Nucleus accumbens (tissue), 56 donors: Measurements from ENCODE around the gene CTNNA2.
"Not testable (repeated sequence)": the region's sequence is repeated elsewhere in the genome, so short reads cannot be mapped to it uniquely, and the experiment has no call there.

Source experiments
- DNase-seq, 56 donors: peaks; one replicate each; lab custom pipeline; 2025; lab: John Stamatoyannopoulos, UW

CTNNA2 gene

DNA sequence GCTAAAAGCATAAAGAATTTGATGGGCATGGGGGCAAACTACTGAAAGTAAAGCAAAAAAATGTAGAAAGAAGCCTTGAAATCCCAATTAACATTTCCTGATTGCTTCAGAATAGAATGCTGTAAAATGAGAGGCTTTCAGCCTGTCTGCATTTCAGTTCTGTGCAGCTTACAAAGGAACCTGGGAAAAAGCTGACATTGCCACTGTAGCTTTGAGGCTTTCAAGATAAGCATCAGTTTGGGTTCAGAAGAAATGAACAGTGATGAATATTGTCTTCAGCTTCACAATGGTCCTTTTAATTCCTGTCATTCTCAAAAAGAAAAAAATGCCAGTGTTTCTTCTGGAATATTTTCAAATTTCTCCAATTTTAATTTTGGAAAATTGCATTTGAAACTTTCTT is 549.0 kb downstream of the CTNNA2 start:
- DNase-seq: no peak

DNA sequence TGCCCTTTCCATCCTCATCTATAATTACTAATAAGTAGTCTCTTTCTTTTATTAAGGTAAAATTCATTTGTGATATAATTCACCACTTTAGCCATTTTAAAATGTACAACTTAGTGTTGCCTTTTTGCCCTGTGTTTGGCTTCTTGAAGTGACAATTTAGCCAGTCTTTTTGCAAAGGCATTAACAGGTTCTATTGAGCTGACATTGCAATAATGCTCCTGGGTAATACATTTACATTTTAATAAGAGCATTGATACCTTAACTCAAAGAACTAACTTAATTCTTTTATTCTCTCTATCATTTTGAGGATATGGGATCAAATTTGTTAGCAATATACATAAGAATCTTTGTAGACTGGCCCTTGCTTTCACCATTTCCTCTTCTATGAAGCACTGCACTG is 549.4 kb downstream of the CTNNA2 start:
- no peak for DNase-seq

DNA sequence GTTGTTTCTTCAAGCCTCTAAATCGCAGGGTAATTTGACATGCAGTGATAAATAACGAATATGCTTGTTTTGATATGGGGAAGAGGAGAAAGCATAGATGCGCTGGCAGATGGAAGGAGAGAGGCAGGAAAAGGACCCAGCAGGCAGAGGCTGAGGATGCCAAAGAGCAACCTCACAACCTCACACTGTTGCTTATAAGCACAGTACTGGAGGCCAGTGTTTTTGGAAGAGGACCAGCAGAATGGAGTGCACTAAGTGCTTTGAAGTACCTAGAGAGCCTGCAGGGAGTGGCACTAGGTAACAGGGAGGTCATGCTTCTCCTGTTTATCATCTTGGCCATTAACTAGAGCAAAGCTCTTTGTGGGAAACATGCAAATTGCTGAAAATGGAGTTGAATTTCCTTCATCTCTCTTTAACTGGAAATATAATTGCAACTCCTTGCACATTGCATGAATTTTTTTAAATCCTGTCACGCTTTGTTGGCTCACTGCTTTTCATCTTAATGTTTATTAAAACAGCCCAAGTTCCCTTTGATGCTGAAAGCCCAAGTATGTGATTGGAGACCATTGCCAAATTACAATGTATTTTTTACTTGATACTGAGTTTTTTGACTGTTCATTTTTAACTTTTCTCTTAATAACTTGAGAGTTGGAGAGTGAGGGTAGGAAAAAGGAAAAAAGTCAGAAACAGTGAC is 555.3 kb downstream of the CTNNA2 start:
- no peak for DNase-seq

DNA sequence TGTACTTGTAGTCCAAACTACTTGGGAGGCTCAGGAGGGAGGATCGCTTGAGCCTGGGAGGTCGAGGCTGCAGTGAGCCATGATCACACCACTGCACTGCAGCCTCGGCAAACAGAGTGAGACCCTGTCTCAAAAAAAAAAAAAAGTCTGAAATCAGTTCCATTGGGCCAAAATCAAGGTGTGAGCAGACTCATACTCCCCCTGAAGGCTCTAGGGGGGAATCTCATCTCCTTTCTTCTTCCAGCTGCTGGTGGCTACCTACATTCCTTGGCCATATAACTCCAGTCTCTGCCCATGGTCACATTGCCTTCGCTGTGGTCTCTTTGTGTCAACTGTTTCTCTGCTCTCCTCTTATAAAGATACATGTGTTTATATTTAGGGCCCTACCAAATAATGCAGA is 557.7 kb downstream of the CTNNA2 start:
- no peak for DNase-seq

DNA sequence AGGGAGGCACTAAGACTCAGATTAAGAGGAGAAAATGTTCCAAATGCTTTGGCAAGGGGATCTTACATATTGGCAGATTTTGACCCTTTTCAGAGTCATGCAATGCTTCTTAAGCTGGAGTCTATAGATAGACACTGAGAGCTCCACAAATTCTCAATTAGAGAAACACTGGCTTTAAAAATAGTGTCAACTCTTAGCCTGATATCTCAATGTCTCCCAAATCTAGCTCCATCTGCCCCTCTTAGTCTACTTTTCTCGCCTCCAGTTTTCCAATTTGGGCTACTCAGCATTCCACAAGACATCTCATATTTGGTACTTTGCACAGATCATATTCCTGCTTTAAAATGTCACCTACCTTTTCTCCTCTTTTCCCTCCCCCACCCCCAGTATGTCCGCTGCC is 559.1 kb downstream of the CTNNA2 start:
- DNase-seq: no peak

DNA sequence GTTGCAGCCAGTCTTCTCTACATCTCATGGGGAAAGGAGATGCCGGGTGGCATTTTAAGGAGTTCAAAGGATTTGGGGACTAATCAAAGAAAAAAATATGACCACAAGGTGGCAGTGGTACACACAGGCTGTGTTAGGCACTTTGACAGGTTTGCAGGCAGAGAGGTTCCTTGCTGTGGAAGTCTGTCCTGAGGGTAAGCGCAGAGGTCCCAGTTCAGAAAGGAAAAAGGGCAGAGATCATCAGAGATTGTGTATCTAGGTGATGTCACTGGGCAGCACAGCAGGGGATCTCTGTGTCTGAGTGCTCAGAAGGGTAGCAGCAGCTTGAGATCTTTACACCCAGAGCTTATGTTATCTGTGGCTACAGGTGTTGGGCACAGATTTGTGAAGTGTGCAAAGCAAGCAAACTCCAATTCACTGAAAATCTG is 560.3 kb downstream of the CTNNA2 start:
- DNase-seq: peak in 35 of 56 donors; percentile 1 to 66 (median 18)

DNA sequence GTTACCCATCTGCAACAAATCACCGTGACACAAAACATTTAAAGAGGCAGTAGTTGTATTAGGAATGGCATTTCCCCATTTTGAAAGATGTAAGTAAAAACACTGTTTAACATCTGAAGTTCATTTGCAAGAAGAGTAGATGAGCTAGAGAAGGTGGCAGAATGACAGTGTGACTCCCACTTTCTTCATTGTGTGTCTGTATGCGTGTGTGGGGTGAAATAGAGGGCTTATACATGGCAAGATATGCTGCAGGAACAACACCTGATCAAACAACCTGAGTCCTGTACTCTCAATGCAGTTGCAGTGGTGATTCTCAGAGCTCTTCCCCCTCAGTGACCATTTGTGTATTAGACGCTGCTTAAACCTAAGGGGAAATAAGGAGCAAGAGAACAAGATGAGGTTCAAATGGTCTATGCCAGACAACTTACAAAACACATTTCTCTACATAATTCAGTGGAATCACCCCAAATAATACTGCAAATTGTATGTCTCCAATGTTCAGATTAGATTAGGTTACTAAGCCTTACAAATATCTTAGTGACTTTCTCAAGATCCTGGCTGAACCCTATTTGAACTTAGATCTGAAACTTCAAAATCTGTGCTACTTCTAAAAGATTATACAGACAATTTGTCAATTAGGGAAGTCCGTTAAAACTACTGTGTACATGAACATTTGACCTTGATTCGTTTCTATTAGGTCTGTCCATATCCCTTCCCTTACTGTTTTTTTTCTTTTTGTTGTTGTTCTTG is 561.6 kb downstream of the CTNNA2 start:
- peak in 9 of 56 donors; percentile 7 to 42 (median 11) for DNase-seq

DNA sequence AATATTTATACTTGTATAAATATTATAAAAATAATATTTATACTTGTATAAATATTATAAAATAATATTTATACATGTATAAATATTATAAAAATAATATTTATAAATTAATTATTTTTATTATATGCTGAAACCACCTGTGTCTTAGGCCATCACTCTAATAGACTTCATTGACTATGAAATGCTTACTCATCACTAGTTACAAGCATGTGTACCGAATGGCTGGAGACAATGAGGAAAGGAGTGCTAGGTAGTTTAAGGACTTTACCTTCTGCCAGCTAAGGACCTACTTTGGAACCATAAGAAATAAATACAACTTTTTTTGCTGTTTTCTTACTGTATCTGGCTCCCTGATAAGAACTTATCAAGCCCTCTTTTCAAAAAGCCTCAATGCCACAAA is 562.9 kb downstream of the CTNNA2 start:
- no peak for DNase-seq

DNA sequence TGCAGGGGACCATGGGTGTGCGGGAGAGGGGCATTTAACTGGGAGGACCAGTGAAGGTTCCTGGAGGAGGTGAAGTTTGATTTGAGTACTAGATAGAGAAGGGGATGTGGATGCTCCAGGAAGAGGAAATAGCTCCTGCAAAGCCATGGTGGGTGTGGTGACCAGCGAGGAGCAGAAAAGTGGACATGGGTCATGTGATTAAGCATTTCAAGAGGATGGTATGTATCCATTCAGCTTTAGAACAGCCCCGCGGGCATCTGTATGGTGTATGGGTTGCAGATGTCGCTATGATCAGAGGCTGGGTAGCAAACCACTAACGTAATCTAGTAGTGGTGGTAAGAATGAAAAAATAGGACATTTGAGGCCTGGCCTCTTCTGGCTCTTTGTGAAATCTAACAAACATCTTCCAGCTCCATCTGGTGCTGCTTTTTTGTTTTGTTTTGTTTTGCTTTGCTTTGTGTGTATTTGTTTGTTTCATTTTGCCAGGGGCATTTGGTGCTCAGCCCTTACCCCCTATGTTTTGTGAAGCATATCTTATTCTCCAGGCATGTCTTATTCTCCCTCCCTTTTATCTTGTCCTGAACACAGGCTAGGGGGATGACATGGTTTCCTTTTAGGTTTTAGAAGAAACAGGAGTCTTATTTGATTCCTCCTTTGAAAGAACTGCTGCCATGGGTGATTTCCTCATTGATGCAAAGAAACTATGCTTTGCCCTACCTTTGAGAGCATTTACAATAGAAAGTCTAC is 565.6 kb downstream of the CTNNA2 start:
- no peak for DNase-seq

DNA sequence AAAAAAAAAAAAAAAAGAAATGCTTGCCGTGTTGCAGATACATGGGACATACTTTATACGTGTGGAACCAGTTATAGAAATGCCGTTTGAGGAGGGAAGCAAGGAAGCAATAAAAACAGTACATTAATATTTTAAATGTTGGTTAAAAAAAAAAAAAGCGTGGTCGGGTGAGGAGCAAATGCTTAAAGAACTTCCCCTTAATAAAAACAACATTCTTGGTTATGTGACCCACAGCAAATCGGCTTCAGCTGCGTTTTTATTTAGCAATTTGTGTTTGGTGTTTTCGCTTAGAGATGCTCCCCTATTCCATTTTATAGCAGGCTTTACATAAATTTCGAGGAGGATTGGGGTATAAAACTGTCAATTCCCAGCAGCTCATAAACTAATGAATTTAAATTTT is 568.1 kb downstream of the CTNNA2 start:
- DNase-seq: no peak

DNA sequence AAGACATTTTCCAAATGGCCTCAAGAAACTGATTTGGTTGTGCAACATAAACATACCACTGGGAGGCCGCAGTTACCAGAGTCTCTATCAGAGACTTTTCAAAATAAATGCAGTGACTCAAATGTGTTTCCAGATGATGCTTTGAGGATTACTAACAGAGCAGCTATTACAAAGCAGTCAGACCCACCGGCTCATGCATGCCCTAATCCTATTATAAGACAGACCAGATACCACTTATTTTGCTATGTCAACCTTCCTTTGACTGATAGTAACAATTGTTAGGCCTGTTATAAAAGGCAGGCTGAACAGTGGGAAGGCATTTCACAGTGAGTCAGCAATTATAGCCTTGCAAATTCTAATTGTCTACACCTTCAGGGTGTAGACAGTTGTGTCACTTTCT is 574.0 kb downstream of the CTNNA2 start:
- DNase-seq: no peak

DNA sequence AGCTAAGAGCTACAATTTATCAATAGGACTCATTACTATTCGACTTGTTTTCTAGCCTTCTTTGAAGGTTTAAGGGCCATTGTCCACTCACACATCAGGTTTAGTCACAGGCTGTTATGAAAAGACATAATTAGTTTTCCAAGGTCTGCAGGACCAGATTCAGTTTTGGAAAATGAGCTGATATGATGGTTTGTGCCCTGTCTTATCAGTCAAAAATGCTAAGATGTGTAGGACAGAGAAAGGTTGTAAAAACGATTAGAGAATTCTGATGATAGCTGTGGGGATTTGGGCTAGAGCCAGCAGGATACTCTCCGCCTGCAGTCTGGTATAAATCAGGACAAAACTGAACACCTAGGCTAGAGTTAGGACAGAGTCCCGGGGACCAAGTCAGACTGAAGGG is 578.4 kb downstream of the CTNNA2 start:
- no peak for DNase-seq

DNA sequence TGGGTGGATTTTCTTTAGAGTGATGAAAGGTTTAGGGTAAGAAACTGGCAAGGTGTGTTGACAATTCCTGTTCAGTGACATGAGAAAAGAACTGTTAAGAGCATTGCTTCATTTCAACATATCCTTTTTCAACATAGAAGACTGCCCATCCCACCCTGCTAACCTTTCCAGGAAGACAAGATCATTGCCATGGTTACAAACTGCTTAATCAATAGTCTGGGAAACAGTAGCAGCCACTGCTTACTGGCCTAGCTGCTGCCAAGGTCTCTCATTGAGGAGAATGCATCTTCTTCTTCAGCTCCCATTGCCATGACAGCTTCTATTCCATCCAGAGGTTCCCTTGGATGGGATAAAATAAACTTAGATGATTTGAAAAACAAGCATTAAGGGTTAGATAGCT is 579.6 kb downstream of the CTNNA2 start:
- no peak for DNase-seq

DNA sequence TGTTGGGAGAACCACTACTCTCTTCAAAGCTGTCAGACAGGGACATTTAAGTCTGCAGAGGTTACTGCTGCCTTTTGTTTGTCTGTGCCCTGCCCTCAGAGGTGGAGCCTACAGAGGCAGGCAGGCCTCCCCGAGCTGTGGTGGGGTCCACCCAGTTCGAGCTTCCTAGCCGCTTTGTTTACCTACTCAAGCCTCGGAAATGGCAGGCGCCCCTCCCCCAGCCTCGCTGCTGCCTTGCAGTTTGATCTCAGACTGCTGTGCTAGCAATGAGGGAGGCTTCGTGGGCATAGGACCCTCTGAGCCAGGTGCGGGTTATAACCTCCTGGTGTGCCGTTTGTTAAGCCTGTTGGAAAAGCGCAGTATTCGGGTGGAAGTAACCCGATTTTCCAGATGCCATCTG is 585.7 kb downstream of the CTNNA2 start:
- not testable (repeated sequence) for DNase-seq

DNA sequence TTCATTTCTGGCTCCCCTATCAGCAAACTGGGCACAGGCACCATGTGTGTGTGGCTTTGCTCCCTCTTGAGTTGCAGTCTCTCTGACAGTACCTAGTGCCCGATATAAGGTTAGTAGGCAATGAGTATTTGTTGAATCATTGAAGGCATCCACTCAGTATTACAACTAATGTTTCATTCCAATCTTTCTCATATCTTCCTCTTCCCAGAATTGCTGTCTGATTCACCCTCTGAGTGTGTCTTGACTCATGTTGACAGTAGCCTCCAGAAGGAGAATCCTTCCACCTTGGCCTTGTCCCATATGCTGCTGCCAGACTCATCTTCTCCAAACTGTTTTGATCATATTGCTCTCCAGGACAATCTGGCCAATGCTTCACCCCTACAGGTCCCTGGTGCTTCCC is 589.2 kb downstream of the CTNNA2 start:
- no peak for DNase-seq

DNA sequence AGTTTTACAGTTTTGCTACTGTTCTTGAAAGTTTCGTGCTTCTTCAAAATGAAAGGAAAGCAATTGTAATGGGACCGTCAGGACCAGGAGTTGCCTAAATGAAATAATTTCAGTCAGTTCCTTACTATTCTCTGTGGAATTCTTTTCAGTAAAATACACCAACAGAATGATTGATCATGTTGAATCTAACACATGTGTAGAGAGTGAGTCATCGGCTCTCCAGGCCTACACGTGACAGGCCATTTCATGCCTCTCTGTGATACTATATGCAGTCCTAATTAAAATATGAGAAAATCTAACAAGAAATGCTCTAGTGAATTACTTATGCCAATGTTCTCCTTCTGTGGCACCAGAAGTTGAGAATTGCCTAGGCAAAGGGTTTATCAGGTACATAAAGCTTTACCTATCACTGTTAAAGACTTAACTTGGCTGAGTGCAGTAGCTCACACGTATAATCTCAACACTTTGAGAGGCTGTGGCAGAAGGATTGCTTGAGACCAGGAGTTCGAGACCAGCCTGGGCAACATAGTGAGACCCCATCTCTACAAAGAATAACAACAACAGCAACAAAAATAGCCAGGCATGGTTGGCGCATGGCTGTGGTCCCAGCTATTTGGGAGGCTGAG is 592.3 kb downstream of the CTNNA2 start:
- no peak for DNase-seq

DNA sequence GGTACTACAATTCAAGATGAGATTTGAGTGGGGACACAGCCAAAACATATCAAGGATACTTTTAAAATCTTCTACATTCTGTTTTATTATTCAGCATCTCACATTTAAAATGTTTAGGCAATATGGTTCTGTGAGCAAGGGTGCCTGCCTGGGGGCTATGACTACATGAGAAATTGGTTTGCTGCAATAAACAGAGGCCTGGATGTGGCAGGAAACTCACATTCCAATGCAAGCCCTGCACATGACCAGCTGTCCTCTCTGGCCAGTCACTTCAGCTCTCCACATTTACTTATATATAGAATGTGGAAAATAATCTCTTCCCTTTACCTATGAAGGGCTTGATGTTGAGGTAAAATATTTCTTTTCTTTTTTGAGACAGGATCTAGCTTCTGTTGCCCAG is 598.3 kb downstream of the CTNNA2 start:
- DNase-seq: no peak

DNA sequence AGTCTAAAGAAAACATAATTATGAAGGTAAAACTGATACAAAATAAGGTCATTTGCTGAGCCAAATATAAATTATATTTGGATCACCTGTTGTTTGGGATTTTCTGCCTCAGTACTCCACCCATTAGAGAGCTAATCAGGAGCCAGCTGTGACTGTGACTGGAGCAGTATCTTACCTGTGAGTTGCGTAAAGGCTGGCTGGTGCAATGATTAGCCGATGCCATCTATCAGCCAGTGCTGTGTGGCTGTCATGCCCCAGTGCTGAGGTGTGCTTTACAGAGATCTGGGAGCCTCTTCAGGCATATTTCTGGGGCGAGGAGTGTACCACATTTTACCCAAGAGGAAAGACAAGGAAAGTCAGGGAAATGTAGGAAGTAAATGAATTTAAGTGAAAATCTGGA is 599.9 kb downstream of the CTNNA2 start:
- DNase-seq: no peak

DNA sequence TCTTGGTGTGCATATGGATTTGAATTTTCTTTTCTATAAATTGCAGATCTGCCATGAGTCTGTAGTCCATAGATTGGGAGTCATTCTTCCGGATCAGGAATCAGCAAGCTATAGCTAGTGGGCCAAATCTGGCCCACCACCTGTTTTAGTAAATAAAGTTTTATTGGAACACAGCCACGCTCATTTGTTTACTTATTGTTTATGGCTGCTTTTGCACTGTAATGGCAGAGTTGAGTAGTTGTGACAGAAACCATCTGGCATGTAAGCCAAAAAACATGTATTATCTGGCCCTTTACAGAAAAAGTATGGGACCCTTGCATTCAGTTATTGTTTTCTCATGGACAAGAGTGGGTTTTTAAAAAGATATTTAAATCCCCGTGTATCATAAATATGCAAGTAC is 600.5 kb downstream of the CTNNA2 start:
- no peak for DNase-seq

DNA sequence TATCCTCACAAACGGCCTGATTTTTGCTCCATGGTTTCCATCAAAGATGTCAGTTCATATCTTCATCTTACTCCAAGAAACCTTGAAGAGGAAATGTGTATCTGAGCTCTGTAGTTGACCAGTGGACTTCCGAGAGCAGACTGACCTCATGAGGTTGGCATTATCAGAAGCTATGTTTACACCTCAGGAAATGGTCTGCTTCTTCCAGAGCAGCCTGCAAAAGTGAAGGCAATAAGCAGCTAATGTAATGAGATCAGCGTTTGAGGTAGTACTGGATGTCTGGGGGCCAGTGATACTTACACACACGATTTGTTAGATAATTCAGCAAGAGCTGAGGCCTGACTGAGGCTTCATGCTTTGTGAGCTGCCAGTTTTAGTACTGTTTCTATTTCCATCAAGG is 602.0 kb downstream of the CTNNA2 start:
- no peak for DNase-seq

DNA sequence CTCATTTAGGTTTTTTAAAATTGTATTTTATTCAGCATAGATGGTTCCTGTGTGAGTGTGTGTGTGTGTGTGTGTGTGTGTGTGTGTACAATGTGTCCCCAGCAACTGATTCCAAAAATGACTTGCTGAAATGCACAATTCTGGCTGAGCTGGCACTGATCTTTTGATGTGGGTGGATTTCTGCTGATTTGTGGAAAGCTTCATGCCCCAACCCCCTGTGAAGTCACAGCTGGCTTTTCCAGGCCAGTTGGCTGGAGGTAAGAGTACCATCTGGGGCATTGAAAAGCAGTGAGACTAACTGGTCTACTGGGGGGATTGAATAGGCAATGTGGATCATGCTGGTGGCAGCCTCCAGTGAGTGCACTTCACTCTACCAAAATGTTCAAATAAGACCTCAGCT is 604.5 kb downstream of the CTNNA2 start:
- peak in 8 of 56 donors; percentile 2 to 29 (median 10) for DNase-seq
